ELR (cell line): Measurements from ENCODE around the gene CCND1.
"Not testable (repeated sequence)": the region's sequence is repeated elsewhere in the genome, so short reads cannot be mapped to it uniquely, and the experiment has no call there.

Experiments used
- DNase-seq: peaks from one replicate; pipeline ENCODE4 v3.0.0-alpha.2; 2015; ENCODE audit warnings: low read depth

CCND1 gene

GRCh38 chr11:69666752-69667536 lies 26.0 kb downstream of the CCND1 start:
- no peak for DNase-seq

GRCh38 chr11:69667619-69668604 lies 27.0 kb downstream of the CCND1 start:
- DNase-seq, result no peak

DNA sequence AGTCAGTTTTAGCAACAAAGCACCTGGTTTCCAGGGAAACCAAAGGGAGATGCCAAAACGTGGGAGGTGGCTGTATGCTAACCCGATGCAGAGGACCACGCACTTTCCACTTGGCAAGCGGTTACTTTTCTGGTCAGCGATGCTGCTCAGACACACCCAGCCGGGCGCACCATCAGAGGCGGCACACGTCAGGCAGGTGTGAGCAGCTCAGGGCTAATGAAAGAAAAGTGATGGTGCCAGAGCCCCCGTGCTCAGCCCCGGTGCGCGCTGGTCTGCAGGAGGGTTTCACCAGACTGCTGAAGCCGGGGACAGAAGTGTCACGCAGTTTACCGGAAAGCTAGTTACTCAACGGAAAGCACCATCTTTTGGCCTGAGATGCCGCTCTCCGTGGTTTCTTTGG lies 28.5 kb downstream of the CCND1 start:
- no peak for DNase-seq

GRCh38 chr11:69670158-69670845 lies 29.3 kb downstream of the CCND1 start:
- peak; percentile 85 for DNase-seq

- no peak for DNase-seq
Observed at GRCh38 chr11:69671734-69672465, 30.9 kb downstream of the CCND1 start.

DNA sequence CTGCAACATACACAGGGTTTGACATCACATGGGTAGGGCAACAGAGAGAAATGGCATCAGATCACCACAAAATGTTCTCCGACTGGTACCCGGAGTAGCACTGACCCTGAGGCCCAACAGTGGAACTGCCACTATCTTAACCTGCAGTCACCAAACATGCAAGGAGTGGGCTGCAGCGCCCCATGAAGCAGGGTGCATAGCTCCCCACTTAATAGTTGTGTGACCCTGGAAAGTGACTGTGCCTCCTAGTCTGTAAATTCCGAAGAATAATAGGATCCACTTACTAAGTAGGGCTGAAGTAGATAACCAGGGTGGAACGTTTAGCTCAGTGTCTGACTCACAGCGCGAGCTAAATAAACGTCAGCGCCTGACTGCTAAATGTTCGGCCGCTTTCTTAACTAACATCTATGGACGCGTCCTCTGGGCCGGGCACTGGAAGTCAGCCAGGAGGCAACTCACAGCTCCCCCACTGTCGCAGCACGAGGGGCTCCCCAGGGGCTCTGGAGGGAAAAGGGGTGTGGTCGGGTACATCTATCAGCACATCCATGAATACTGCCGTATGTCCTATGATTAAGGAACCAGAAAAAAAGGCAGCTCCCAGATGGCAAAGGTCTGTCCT lies 33.4 kb downstream of the CCND1 start:
- peak; percentile 89 for DNase-seq

DNA sequence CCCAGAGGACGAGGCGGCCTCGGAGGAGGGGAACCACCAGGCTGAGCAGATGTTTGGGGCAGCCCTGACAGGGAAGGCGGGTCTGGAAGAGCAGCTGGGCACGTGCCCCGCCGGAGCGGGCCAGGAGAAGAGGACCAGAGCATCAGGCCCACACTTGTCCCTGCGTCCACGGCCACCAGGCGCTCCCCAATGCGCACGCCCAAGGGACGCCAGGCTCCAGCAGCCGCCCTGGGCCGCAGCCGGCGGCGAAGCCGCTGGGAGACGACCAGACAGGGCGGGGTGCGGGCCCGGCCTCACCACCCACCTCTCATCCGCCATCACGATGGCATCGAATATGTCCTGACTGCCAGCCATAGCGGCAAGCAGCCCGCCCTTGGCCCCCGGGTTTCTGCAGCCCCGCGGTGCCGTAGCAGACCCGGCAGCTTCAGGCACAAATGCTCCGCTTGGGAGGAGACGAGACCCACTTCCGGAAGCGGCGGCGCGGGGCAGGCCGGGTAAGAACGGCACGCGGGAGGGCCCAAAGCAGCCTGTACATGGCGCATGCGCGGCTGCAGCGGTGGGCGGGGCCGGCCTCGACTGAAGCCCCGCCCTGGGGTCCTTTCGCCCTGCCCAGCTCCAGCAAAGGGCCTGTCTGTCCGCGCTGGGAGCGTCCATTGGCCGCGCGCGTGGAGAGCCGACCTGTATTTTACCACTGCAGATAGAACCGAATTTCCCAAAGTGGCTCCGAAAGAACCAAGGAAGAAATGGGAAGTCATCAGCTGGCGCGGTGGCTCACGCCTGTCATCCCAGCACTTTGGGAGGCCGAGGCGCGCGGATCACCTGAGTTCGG lies 34.1 kb downstream of the CCND1 start, which contains the start of gene LTO1:
TSS of gene LTO1 (minus strand) at position 468 of the 829 bp plus-strand sequence. CDS start at position 354, 114 bp downstream.
- DNase-seq, result peak; percentile 93

DNA sequence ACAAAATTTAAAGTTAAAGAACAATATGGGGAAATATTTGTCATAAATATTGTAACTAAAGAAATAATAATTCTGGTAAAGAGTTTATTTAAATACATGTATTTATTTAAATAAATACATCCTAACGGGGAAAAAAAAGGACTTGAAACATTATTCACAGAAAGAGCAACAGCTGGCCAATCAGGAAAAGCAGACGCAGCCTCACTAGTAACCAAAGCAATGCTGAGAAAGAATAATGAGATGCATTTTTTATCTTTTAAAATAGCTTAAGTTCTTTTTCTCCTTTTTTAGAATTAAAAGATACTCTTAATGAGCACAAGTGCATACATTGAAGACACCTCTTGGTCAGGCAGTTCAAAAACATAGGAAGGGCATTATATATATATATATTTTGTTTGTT lies 36.8 kb downstream of the CCND1 start:
- no peak for DNase-seq

DNA sequence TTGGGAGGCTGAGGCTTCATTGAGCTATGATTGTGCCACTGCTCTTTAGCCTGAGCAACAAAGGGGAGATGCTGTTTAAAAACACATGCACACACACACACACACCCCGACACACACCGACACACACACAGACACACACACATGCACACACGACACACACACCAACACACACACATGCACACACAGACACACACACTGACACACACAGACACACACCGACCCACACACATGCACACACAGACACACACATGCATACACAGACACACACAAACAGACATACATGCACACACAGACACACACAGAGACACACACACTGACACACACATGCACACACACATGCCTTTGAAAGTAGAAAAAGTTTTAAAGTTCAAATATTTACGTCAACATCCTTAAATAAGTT lies 39.7 kb downstream of the CCND1 start:
- no peak for DNase-seq

DNA sequence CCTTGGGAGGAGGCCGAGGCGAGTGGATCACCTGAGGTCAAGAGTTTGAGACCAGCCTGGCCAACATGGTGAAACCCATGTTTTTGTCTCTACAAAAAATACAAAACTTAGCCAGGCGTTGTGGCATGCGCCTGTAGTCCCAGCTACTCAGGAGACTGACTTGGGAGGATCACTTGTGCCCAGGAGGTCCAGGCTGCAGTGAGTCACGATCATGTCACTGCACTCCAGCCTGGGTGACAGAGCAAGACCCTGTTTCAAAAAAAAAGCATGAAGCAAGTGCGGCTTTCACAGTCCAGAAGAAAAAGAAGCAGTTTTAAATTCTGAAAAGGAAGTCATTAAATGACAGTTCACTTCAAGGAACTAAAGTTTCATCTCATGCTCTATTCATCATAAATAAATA lies 41.3 kb downstream of the CCND1 start:
- DNase-seq, result peak; percentile 18

- no peak for DNase-seq
Observed at GRCh38 chr11:69682681-69683326, 41.8 kb downstream of the CCND1 start.

GRCh38 chr11:69683764-69684333 lies 42.9 kb downstream of the CCND1 start:
- DNase-seq, result peak; percentile 50

- DNase-seq, result no peak
Observed at GRCh38 chr11:69684651-69685050, 43.7 kb downstream of the CCND1 start.

DNA sequence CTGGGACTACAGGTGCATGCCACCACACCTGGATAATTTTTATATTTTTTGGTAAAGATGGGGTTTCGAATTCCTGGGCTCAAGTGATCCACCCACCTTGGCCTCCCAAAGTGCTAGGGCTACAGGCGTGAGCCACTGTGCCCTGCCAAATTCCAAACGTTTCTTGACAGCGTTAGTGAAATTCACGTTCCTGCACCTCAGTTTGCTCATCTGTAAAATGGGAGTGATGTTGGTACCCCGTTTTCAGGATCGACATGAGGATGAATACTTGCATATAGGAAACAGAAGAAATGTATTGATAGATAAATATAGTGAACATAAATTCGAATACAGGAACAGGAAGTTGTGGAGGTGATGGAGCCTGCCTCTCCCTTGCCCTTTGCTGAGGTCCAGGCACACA lies 44.4 kb downstream of the CCND1 start:
- DNase-seq, result no peak

DNA sequence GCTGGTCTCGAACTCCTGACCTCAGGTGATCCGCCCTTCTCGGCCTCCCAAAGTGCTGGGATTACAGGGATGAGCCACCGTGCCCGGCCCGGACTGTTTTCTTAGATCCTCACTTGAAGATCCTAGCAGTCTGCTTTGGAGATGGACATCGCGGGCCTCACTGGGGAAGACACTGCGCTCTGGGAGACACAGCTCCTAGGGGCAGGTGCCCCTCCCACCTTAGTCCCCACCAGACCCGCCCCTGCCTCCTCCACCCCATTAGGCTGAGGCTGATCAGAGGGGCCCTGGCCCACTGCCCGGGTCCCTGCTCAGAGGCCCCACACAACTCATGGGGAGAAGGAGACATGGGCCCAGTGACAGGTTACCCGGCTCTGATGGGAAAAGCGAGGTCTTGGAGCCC lies 45.5 kb downstream of the CCND1 start:
- DNase-seq, result no peak

GRCh38 chr11:69686856-69687255 lies 45.9 kb downstream of the CCND1 start:
- DNase-seq, result no peak

- not testable (repeated sequence) for DNase-seq
Observed at GRCh38 chr11:69687969-69688771, 47.2 kb downstream of the CCND1 start.
